Keratinocyte (primary cell): ENCODE measurements around the gene CAP1. TPM values are rescaled to one million over a fixed set of nuclear protein-coding genes. Genes with fewer than 3 reads are reported as not detected.
"Not testable (repeated sequence)": the region's sequence is repeated elsewhere in the genome, so short reads cannot be mapped to it uniquely, and the experiment has no call there.

Experiments
- DNase-seq: peaks from one replicate; pipeline ENCODE4 v3.0.0-alpha.2; 2011; ENCODE audit warnings: low read depth, missing footprints, low spot score
- FAIRE-seq: peaks from 2 replicates; lab custom pipeline; 2011; peaks lifted over from hg19 to GRCh38; lab: Jason Lieb, UNC
- H2AFZ ChIP-seq: 2 replicates; pipeline ENCODE4 v1.6.0; 2012; ENCODE audit warnings: low read length, control low read depth, inconsistent platforms; ENCODE audit not compliant: control insufficient read depth
- H3K27ac ChIP-seq: 2 replicates; pipeline ENCODE4 v1.5.1; 2011; ENCODE audit warnings: low read length; ENCODE audit not compliant: control insufficient read depth, insufficient read depth
- H3K27me3 ChIP-seq: 3 replicates; pipeline ENCODE4 v1.6.0; 2011; ENCODE audit warnings: low read length; ENCODE audit not compliant: control insufficient read depth, insufficient read depth; ENCODE audit errors: extremely low read depth
- H3K36me3 ChIP-seq, 2 experiments: 2 replicates in 1 of 2; 3 replicates in 1 of 2; pipeline ENCODE4 v1.5.1; 2011; ENCODE audit warnings: low read length in 2 of 2, mild to moderate bottlenecking in 1 of 2; ENCODE audit not compliant: control insufficient read depth in 2 of 2, insufficient read depth in 2 of 2; ENCODE audit errors: extremely low read depth in 1 of 2
- H3K4me1 ChIP-seq: 3 replicates; pipeline ENCODE4 v1.5.1; 2011; ENCODE audit warnings: low read length; ENCODE audit not compliant: control insufficient read depth, insufficient read depth; ENCODE audit errors: extremely low read depth
- H3K4me2 ChIP-seq: 3 replicates; pipeline ENCODE4 v1.6.0; 2011; ENCODE audit warnings: low read depth, low read length; ENCODE audit not compliant: control insufficient read depth, insufficient read depth; ENCODE audit errors: extremely low read depth
- H3K4me3 ChIP-seq, 3 experiments: fragments of 200-600 bp in 1 of 3; sonication (generic) in 1 of 3; 2 replicates in 2 of 3; 3 replicates in 1 of 3; pipeline ENCODE4 v1.5.1; 2011 to 2016; ENCODE audit warnings: low read length in 3 of 3, mild to moderate bottlenecking in 3 of 3, control low read depth in 2 of 3, inconsistent platforms in 1 of 3, low read depth in 1 of 3, mixed read lengths in 1 of 3, mixed run types in 1 of 3, moderate library complexity in 1 of 3; ENCODE audit not compliant: control insufficient read depth in 2 of 3, insufficient read depth in 2 of 3; ENCODE audit errors: extremely low read depth in 1 of 3
- H3K79me2 ChIP-seq: 2 replicates; pipeline ENCODE4 v1.6.0; 2012; ENCODE audit warnings: low read length; ENCODE audit not compliant: control insufficient read depth, insufficient read depth
- H3K9ac ChIP-seq: 3 replicates; pipeline ENCODE4 v1.6.0; 2011; ENCODE audit warnings: low read length; ENCODE audit not compliant: control insufficient read depth, insufficient read depth; ENCODE audit errors: extremely low read depth
- H3K9me1 ChIP-seq: 3 replicates; pipeline ENCODE4 v1.6.0; 2011; ENCODE audit warnings: low read length; ENCODE audit not compliant: control insufficient read depth, insufficient read depth; ENCODE audit errors: extremely low read depth
- H3K9me3 ChIP-seq: 2 replicates; pipeline ENCODE4 v1.5.1; 2012; ENCODE audit warnings: low read depth, low read length; ENCODE audit not compliant: control insufficient read depth
- H4K20me1 ChIP-seq: 3 replicates; pipeline ENCODE4 v1.6.0; 2011; ENCODE audit warnings: low read length; ENCODE audit not compliant: control insufficient read depth, insufficient read depth; ENCODE audit errors: extremely low read depth
- CTCF ChIP-seq, 3 experiments: IDR thresholded peaks in 1 of 3; conservative IDR thresholded peaks in 1 of 3; optimal IDR thresholded peaks in 1 of 3; 2 replicates in 2 of 3; 3 replicates in 1 of 3; pipeline versions ENCODE3 to v1.5.1; 2011; ENCODE audit warnings: low read length in 3 of 3, mild to moderate bottlenecking in 3 of 3, moderate library complexity in 2 of 3, control low read depth in 1 of 3, inconsistent platforms in 1 of 3; ENCODE audit not compliant: insufficient read depth in 2 of 3; ENCODE audit errors: extremely low read depth in 1 of 3
- EZH2 ChIP-seq: IDR thresholded peaks from one replicate; pipeline ENCODE4 v1.6.1; 2012; ENCODE audit warnings: inconsistent platforms, mild to moderate bottlenecking, low read length, moderate library complexity
- dilution Hi-C: fragments of 300-500 bp; cut with MboI; formaldehyde crosslinking; loops from one replicate; pipeline ENCODE4 v1.7.0; 2020; ENCODE audit warnings: low sequenced_read_pairs; ENCODE audit not compliant: extremely low pct_ligation_motif_present
- polyA plus RNA-seq, 5 experiments: library from polyadenylated mRNA; depleted of rRNA in 3 of 5; stranded (reverse) in 3 of 5; stranded (forward) in 1 of 5; unstranded in 1 of 5; fragments of >200 nt; gene quantifications; 1 replicate in 1 of 5; 2 replicates in 3 of 5; 3 replicates in 1 of 5; pipeline versions ENCODE4 v1.2.1 to v1.2.3, GENCODE V29; 2011 to 2012; ENCODE audit warnings: missing spikeins in 2 of 5, low read depth in 1 of 5, low replicate concordance in 1 of 5

CAP1 gene
- polyA plus RNA-seq, 1 donor (not counting 4 experiments of a cell fraction or from before 2014, with no cell fraction given), result 959 TPM

GRCh38 chr1:40081871-40082270 lies 41.3 kb downstream of the CAP1 start:
- Histone ChIP-seq H3K4me2 (no peak overlapping the region), H3K4me3 (no peak overlapping the region), H4K20me1 (no peaks in the 10 kb centered on the region), H3K27ac (no peak overlapping the region), H3K27me3 (no peaks in the 10 kb centered on the region), H2AFZ (no peak overlapping the region), H3K9me1 (no peaks in the 10 kb centered on the region), H3K36me3 (peaks cover 8 to 18% of the 10 kb centered on the region in 2 experiments), H3K4me1 (peaks cover 3% of the 10 kb centered on the region), H3K79me2 (no peaks in the 10 kb centered on the region), H3K9me3 (no peaks in the 10 kb centered on the region), H3K9ac (no peak overlapping the region)
- no peak for TF ChIP-seq EZH2
- TF ChIP-seq CTCF (optimal IDR thresholded peaks at IDR 0.05 in 1 of 3, IDR thresholded peaks at IDR 0.05 in 1 of 3, conservative IDR thresholded peaks at IDR 0.05 in 1 of 3; ENCODE audit: extremely low read depth in 1 of 3, insufficient read depth in 2 of 3, low read length in 3 of 3), result no peak
- no peak for DNase-seq
- no peak for FAIRE-seq
- dilution Hi-C loops, result no loop called here

- H3K79me2 ChIP-seq, H3K4me3 ChIP-seq, H3K9ac ChIP-seq, dilution Hi-C loops, H3K9me3 ChIP-seq, H4K20me1 ChIP-seq, H3K27me3 ChIP-seq, H3K4me1 ChIP-seq, DNase-seq, H3K9me1 ChIP-seq, H2AFZ ChIP-seq, H3K4me2 ChIP-seq, H3K27ac ChIP-seq: not testable (repeated sequence)
- H3K36me3 ChIP-seq, result peaks cover 9 to 23% of the 10 kb centered on the region in 2 experiments
- FAIRE-seq, result peak; percentile 17
- TF ChIP-seq CTCF (optimal IDR thresholded peaks at IDR 0.05 in 1 of 3, IDR thresholded peaks at IDR 0.05 in 1 of 3, conservative IDR thresholded peaks at IDR 0.05 in 1 of 3; ENCODE audit: extremely low read depth in 1 of 3, insufficient read depth in 2 of 3, low read length in 3 of 3), result peak in 2 of 3 experiments; percentile 57 to 62
Observed at GRCh38 chr1:40084750-40085149, 44.2 kb downstream of the CAP1 start.
